ENCODE results near the gene STKLD1. TPM values are rescaled to one million over a fixed set of nuclear protein-coding genes. Genes with fewer than 3 reads are reported as not detected.

Gene STKLD1
- total RNA-seq, 4 donors from 2014 or later, result not detected

- no peak for TF ChIP-seq CTCF (IDR thresholded peaks at IDR 0.05)
- peak; percentile 44 for DNase-seq (ENCODE audit: low spot score)
- peak; percentile 96 for ATAC-seq (ENCODE audit: low FRiP score)
Observed at GRCh38 chr9:133417541-133418461, 41.6 kb downstream of the STKLD1 start, which contains the start of gene REXO4. Gene REXO4 (minus strand): TSS chr9:133418010. CDS start chr9:133417844, 166 bp downstream.

DNA sequence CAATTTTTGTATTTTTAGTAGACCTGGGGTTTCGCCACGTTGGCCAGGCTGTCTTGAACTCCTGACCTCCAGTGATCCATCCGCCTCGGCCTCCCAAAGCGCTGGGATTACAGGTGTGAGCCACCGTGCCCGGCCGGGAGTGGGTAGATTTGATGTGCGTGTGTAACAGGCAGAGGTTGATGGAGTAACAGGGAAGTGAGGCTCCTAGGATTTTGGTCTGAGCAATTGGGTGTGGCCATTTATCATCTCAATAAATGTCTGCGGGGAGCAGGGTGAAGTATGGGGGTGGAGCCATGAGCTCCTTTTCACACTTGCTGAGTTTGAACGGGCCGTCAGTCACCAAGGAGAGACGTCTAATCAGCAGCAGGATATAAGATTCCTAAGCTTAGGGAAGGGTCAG lies 42.8 kb downstream of the STKLD1 start:
- ATAC-seq (ENCODE audit: low FRiP score), result no peak
- TF ChIP-seq CTCF (IDR thresholded peaks at IDR 0.05), result no peak

GRCh38 chr9:133420392-133420827 lies 44.2 kb downstream of the STKLD1 start:
- no peak for ATAC-seq (ENCODE audit: low FRiP score)
- TF ChIP-seq CTCF (IDR thresholded peaks at IDR 0.05), result no peak
- no peak for DNase-seq (ENCODE audit: low spot score)

More for the DNA sequence above, 42.8 kb downstream of the STKLD1 start:
- DNase-seq (ENCODE audit: low spot score), result no peak

GRCh38 chr9:133421615-133422542 lies 45.7 kb downstream of the STKLD1 start, which contains the start of gene ADAMTS13:
Gene ADAMTS13 (plus strand): TSS chr9:133422367. CDS start chr9:133422444, 77 bp downstream.
- DNase-seq (ENCODE audit: low spot score) (no peak), ATAC-seq (ENCODE audit: low FRiP score) (no peak)
- no peak for TF ChIP-seq CTCF (IDR thresholded peaks at IDR 0.05)

- TF ChIP-seq CTCF (IDR thresholded peaks at IDR 0.05), result no peak
- DNase-seq (ENCODE audit: low spot score) (no peak), ATAC-seq (ENCODE audit: low FRiP score) (no peak)
Observed at GRCh38 chr9:133423216-133423615, 47.0 kb downstream of the STKLD1 start.

- ATAC-seq (ENCODE audit: low FRiP score) (no peak), DNase-seq (ENCODE audit: low spot score) (no peak)
- TF ChIP-seq CTCF (IDR thresholded peaks at IDR 0.05), result no peak
Observed at GRCh38 chr9:133424187-133424586, 48.0 kb downstream of the STKLD1 start.
